Measurements from ENCODE around the gene ST8SIA1.

- no peak for TF ChIP-seq CTCF (IDR thresholded peaks at IDR 0.05; ENCODE audit: insufficient read depth, low read length)
- TF ChIP-seq POLR2AphosphoS5 (IDR thresholded peaks at IDR 0.05; ENCODE audit: low read depth) = no peak
- TF ChIP-seq SPI1 (IDR thresholded peaks at IDR 0.05; ENCODE audit: borderline replicate concordance, low read depth) = no peak
- no peak for TF ChIP-seq REST (IDR thresholded peaks at IDR 0.05; ENCODE audit: insufficient replicate concordance, low read depth)
These were observed 96.3 kb downstream of the ST8SIA1 start for GRCh38 chr12:22238211-22238610.

Measured in HL-60 (cell line).